GM18511 (cell line): ENCODE measurements around the gene HOXB5.
A peak's percentile ranks its signal among the peaks of the same experiment; 100 is the strongest.

Source experiments
- ATAC-seq: cut with Tn5 transposase; IDR thresholded peaks from one replicate; pipeline ENCODE4 v1.9.1; 2021; ENCODE audit warnings: mild to moderate bottlenecking, moderate library complexity; ENCODE audit not compliant: unreplicated experiment

The HOXB5 gene

DNA sequence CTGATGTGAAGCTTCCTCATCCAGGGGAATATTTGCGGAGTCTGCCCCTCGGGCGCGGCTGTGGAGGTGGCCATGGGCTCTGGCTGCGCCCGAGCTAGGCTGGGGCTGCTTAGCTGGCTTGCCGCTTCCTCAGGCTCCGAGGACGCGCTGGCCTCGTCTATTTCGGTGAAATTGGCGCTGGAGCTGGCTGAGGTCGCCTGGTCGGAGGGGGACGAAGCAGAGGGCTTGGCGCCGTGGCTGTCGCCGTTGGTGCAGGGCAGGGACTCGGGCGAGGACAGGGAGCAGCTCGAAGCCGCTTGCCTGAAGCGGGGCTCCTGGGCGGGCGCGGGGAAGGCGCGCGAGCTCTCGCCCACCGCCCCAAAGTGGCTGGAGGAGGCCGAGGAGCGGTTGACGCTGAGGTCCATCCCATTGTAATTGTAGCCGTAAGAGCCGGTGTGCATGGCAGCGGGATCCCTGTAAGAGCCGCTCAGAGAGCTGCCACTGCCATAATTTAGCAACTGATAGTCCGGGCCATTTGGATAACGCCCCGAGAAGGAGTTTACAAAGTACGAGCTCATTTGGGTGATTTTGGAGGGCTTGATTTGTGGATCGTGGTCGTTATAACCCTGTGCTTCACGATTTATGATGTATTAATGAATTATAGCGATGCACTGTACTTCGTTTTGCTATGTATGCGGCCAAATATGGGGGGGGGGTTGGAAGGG, at the start of gene HOXB5:
Gene HOXB5 (minus strand): TSS at position 654 of the 704 bp plus-strand sequence. CDS start 97 bp downstream, at position 557.
- no peak for ATAC-seq

DNA sequence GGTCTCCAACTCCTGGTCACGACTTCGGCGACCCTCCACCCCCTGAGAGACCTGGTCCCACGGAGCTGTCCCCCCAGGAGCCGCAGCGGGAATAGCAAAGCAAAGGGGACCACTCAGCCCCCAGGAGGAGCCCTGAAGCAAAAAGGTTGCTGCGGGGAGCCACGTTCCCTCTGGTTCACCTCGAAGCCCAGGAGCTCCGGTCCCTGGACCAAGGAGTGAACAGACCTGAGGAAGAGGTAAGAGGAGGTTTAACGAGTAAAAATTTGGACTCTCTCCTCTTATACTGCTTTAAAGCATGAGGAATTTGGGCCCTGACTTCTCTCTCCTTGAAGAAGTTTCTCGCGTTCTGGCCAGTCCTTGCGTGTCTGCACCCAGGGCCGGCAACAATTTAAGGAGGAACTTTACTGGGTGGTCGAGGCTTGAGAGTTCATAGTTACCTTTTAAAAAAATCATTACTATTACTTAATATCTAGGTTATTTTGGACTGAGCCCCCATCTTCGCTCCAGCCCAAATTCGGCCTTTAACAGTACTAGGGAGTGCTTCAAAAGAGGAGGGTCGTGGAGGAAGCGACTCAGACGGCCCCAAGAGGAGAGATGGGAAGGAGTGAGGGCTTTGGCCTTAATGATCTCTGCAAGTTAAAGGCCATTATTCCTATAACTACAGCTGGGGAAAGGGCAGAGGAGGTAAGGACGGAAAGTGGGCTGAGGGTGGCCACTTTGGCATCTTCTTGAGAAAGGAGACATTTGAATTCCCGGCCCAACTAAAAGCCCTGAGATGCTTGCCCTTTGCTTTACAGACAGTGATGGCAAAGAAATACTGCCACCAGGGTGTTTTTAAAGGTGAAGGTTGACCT, 49.5 kb upstream of the HOXB5 start:
- no peak for ATAC-seq

DNA sequence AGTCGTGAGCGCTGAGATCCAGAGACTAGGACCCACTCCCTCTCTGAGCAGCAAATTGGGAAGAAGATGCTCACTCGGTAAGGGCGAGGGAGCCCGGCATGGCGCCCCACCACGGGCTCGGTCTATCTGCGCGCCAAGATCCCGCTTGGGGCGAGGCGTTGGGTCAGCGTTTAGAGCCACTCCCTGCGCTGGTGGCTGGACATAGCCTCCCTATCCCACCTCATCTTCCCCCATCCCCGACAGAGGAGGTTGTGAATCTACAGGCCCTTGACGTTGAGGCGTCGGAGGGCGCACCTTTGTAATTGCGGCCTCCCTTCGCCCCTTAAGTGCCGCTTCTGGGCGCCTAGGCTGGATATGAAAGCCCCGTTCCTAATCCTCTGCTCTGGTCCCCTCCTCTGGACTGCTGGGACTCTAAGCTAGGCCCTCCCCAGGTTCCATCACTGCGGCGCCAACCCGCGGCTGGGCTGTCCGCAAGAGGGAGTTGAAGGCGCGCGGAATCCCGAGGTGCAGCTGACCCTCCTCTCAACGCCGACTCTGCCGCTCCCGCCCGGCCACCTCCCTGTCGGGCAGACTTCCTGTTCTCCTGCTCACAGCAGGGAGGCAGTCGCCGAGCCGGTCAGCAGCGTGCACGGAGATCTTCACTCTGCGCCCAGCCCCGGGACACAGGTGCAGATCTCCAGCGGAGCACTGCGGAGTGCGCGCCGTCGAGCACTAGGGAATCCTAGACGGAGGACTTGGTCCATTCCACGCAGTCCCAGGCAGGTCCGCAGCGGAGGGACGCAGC, 48.7 kb upstream of the HOXB5 start:
- no peak for ATAC-seq

DNA sequence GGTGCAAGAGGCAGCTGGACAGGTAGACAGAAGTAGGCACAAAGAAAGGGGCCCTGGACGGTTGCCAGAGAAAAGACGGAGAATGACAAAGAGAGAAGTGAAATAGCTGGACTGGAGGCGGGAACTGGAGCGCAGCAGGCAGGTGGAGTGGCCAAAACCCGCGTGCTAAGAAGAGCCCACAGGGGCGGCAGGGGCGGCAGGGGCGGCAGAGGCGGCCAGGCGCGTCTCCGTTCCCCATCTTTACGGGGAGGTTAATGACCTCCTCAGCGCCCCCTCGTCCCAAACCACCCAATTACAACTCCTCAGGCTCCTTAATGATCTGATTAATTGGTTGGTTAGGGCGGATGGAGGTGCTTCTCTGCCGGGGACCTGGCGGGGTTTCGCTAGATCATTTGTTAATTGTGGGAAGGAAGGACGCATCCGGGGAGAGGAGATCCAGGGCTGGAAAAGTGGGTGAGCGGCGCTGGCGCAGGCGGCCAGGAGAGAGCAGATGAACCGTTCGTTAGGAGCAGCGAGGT, 48.0 kb upstream of the HOXB5 start:
- no peak for ATAC-seq

DNA sequence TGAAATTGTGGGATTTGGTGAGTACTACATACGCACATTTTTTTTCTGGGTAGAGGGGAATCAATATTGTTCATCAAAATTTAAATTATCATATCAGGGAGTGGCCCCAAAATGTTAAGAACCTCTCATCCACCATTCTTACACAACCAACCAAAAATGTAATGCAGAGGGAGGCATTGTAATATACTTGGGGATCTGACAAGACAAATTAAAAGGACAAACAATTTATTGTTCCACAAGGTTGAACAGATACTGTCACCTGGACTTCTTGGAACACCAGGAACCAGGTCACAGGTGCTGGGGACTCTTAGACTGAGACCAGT, 47.2 kb upstream of the HOXB5 start:
- no peak for ATAC-seq

DNA sequence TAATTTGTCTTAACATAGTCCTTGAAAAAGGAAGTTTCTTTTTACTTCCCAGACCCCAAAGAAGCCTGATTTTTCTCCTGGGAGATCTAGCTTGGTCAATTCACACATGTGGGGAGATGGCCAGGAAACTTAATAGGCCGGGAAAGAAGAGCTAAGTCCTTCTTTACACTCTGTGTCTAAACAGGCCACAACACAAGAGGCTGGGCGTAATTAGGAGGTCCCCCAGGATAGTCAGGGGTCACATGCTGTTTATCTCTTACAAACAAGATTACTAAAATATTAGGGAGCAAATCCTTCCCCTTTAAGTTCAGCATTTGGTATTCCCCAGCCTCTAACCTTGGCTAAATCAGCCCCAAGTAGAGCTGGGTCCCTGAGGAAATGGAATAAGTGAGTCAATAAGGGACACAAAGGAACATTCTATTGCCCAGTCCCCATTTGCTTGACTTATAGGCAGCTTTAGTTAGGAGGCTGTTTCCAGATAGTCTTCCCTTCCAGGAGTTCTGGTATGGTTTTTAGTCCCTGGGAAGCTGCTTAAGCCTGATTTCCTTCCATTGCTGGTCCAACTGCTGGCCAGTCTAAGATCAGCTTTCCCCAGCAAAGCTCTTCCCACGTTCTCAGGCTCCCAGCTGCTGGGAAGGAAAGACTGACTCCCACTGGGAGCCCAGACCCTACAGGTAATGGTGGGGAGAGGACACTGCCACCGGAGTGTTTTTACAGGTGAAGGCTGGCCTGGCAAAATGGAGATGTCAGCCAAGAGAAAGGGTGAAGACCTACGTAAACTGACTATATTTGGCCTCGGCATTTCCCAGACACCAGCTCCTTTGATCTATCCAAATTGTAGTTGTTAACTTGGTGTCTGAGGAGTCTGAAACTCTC, 46.6 kb upstream of the HOXB5 start:
- ATAC-seq, result no peak

DNA sequence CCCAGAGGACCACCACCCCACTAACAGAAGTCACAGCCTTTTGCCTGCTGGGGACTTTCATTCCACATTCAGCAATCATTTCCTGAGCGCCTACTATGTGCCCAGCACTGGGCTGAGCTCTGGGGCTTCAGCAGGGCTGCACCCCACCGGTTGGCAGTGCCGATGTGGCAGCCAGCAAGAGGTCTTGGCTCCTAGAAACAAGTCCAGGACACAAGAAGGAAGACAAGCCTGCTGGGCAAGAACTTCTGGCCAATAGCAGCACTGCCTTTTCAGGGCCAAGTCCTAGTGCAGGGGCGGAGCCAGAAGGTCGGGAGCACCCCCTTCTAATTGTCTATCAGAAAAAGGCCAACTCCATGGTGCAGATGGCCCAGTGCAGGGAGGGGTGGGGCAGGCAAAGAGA, 45.6 kb upstream of the HOXB5 start:
- ATAC-seq, result no peak

DNA sequence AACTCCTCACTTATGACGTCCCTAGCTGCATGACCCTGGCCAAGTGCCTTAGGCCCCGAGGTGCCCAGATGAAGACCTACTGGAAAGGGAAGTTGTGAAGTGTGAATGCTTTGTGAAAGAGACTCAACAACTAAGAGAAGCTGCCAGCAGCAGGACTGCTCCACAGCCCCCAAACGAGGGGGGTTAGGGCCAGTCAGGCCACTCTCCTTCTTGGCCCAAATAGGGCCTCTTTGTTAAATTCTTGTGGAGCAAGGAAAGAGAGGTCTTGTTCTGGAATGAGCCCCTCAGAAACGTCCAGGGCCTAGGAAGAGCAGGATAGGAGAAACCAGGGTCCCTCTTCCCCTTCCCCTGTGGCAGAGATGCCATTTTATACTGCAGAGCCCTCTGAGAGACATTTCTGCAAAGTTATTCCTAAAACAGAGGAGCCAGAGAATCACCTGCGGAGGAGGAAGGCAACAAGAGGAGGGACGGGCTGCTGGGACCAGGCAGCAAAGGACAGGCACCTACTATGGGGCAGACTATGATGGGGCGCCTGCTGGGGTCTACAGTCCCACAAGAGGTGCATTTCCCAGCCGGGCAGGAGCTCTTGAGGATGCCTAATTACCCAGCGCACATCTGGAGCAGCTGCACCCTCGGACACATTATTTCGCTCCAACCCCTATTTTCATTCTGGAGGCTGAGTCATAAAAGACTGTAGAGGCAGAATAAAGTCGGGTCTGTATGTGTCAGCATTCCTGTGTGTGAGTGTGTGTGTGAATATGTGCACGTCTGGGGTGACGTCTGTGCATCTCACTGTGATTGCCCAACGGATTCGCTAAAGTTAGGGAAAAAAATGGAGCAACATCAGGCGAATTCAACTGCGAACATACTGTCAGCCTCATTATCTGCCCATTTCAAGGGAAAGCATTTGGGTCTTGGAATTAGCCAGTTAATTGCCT, 44.0 kb upstream of the HOXB5 start:
- ATAC-seq, result no peak

DNA sequence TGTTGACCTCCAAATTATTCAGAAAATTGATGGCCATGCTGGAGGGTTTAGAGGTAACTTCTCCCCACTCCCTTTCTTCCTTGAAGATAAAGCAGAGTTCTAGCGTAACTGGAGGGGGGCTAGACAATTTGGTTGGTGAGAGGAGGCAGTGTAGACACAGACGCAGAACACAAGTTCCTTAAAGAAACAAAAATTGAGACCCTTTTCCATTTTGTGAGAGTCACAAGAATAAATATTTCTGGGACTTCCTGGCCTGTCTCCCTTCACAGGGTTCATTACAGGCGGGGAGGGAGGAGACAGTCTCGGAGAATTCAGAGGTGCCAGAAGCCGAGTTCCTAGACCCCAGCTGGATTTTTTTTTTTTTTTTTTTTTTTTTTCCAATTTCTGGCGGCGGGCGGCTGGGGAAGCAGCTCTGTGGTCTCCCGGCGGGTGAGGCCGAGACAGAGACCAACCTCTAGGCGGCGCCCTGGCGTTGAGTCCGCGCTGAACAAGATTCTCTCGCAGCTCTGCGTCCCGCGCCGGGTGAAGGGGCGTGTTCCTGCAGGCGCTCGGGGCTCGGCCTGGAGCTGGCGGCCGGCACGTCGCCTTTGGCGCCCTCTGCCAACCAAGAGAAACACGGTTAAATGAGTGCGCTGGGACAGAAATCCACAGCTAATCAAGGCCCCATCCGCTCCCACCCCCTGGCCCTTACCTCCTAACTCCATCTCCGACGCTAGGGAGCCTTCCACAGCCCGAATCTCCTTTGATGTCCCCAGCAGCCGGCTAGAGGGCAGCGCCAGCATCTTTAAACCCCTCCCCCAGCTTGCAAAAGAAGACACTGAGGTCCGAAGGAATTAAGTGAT, 42.8 kb upstream of the HOXB5 start:
- ATAC-seq, result peak; percentile 65

DNA sequence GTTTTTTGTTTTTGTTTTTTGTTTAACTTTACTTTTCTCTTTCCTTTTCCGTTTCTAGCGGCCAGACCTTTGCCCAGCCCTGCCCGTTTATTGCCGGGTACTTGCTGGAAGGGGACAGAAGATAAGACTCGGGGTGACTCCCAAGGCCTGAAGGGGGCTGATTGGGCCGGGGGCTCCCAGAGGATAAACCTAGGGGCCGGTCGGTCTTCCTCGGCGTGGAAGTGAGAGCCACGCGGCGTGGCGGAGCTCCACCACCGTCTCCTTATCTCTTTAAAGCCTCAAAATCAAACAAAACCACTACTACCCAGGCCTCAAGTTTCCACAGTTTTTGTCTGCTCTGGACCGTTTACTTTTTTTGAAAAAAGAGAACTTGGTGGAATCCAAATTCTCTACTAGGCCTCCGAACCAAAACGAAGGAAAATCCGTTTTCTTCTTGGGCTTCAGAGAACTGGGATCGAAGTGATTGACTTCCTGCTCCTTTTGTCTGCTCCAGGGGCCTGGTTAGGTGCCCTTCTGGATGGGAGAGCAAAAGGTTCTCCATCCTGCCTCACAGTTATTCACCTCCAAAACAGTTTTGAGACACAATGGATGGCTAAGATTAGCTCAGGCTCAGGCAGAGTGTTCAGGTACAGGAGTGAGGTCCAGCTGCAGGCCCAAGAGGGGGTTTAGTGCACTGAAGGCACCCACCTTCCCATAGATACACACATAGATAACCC, 41.1 kb upstream of the HOXB5 start:
- no peak for ATAC-seq

DNA sequence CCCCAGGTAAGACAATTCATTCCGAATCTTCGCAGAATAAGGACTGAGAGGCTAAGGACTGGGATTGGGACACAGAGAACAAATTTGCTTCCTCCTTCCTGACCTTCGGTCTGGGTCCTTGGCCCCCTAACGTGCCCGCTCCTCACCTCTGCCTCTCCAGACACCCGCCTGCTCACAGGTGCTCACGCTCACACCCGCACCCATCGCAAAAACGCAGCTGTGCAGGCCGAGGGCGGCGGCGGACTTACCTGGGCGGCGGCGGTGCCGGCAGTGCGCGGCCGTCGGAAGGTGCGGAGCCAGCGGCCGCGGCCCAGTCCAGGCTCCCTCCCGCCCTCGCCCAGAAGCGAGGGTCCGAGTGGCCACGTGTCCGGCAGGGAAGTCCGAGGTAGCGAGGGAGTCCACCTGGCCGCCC, 39.7 kb upstream of the HOXB5 start:
- ATAC-seq, result no peak

DNA sequence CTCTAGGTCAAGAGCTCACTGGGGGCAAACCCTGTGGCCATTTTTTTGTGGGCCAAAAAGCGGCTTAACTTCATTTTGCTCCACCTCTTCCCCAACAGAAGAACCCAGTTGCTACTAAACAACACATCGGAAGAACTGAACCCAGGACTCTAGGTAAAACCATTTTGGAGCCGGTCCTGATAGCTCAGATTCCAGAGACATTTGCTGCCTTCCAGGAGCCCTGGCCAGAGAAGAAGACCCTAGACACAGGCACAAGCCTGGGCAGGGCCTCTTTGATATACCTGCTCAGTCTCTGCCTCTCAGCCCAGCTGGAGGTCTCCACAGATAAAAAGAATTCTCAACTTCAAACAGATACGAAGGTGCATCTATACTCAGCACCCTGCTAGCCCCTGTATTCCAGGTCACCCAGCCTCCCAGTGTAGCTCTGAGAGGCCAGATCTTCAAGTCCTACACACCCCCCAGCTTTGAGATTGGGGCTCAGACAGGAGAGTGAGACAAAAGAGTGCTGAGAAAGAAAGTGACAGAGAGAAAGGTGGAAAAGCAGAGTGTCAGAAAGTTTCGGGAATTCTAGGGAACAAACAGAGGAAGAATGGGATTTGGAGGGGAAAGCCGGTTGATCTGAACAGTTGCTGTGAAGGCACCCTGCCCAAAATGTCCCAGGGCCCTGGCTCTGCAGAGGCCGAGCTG, 39.1 kb upstream of the HOXB5 start:
- ATAC-seq, result no peak

DNA sequence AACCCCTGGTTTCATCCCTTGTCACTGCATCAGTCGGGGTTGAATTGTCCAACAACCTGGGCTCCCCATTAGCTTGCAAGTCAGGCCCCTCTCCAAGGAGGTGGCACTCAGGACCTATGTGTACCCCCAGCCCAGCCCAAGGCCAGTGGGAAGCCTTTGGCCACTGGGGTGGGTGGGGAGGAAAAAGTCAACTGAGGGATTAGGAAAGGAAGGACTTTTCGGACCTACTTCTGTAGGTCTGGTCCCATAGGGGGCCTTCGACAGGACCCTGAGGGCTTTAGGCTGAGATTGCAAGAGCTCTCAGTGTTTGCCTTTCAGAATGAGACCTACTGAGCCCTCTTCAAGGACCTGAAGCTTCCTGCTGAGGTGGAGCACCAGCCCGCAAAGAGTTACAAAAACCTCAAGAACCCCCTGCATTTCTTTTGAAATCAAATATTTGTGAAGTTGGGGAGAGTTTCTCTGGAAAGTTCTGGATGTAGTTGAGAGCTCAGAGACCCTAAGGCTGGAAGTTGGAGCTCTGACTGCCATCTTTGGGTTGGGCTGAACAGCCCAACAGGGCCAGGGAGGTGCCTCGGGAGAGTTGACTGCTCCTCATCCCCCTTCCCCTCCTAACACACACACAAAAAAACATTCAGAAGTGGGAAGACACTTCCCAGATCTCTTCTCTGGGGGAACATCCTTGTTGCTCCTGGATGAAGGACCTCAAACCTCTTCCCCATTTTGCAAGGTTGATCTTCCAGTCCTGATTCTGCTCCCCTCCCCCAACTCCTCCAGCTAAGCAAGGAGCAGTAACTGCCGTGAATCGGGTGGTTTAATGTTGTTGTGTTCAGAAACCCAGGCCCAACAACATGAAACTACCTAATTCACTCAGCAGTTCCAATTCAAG, 38.4 kb upstream of the HOXB5 start:
- peak; percentile 56 for ATAC-seq

DNA sequence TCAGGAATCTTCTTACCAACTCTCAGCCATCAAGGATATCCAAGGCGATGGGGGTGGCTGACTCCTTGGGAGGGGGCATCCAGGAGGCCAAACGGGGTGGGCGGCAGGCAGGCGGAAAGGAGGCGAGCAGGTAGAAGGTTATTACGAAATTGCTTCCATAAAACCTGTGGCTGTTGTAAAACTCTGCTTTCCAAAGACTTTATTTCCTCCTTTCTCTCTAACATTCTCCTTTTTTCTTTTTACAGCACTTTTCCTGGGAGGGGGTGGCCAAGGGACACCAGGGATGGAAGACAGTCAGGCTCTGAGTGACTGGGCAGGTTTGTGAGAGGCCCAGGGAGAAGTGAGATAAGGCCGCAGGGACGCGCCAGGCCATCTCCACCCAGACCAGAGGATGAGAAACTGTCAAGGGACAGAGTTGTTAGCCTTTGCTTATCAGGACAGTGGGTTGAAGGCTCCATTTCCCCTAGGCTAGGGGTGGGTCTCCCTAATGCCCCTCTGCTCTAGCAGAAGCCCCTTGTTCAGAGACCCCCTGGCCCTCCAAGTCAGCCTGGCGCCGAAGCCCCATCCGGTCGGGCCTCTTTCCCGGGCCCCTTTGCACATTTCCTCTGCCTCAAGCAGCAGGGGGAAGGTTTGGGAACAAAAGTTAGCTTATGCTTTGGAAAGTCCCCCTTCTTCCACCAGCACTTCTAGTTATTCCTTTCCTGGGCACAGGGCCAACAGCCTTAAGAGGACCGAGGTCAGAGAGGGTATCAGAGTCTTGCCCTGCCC, 37.5 kb upstream of the HOXB5 start:
- no peak for ATAC-seq
